ENCODE measurements around the gene CROCC2.

DNA sequence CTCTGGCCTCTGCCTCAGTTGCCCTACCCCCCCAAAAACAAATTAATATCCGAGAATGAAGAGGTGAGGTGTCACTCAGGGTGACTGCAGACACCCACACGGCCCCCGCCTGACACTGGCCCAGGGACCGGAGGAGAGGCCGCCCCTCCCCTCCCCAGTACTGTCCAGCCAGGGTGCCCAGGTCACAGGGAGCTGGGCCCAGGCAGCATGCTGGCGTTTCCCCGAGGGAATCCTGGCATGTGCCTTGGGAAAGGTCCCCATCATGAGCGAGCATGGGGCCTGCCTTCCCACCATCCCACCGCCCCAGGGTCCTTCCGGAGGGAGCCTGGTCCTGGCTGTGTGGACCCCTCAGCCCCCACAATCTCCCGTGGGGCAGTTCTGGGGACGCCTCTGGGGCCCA is 13.2 kb upstream of the CROCC2 start:
- TF ChIP-seq, protein P1, sequence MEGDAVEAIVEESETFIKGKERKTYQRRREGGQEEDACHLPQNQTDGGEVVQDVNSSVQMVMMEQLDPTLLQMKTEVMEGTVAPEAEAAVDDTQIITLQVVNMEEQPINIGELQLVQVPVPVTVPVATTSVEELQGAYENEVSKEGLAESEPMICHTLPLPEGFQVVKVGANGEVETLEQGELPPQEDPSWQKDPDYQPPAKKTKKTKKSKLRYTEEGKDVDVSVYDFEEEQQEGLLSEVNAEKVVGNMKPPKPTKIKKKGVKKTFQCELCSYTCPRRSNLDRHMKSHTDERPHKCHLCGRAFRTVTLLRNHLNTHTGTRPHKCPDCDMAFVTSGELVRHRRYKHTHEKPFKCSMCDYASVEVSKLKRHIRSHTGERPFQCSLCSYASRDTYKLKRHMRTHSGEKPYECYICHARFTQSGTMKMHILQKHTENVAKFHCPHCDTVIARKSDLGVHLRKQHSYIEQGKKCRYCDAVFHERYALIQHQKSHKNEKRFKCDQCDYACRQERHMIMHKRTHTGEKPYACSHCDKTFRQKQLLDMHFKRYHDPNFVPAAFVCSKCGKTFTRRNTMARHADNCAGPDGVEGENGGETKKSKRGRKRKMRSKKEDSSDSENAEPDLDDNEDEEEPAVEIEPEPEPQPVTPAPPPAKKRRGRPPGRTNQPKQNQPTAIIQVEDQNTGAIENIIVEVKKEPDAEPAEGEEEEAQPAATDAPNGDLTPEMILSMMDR (IDR thresholded peaks at IDR 0.05 in 4 of 5, conservative IDR thresholded peaks at IDR 0.05 in 1 of 5) = no peak
- TF ChIP-seq POLR2A (IDR thresholded peaks at IDR 0.05) = no peak
